Measurements from ENCODE around the gene COL21A1.

Gene COL21A1

DNA sequence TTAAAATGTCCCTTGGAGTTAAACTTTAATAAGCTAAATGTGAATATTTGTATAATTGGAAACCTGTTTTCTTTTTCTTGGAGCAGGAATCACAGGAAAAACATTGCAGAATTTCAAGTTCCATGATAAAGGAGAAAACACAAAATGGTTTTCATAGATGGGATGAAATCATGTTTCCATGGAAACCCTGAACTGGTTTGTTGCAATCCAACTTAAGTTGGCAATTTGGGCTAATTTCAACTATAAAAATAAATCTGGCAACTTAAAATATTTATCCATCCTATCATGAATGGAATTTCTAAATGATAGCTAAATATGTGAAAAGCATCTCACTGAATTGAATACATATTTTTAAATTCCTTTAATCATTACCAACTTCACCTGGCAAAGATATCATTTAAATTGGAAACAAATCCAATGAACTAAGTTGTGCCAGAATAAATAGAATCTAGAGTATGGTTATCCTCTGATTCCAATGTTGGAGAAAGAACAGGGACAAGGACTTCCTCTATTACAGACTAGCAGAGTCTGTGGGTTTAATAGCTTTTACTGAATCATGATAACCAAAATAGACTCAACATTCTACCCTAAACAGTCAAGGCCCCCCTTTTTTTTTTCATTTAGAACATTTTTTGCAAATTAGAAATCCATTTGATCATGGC is 33.2 kb downstream of the COL21A1 start:
- no peaks in the 10 kb centered on the region for H3K36me3 ChIP-seq
- no peaks in the 10 kb centered on the region for H3K4me1 ChIP-seq
- H3K27ac ChIP-seq = no peak overlapping the region
- no peak overlapping the region for H3K9ac ChIP-seq
- no peaks in the 10 kb centered on the region for H4K20me1 ChIP-seq
- H3K4me3 ChIP-seq = no peak overlapping the region
- no peaks in the 10 kb centered on the region for H3K9me3 ChIP-seq (replicated peaks in 1 of 11)
- H3K27me3 ChIP-seq = no peaks in the 10 kb centered on the region
- TF ChIP-seq Cebpa-rat (IDR thresholded peaks at IDR 0.05) = no peak
- no peak overlapping the region for H3K4me2 ChIP-seq

DNA sequence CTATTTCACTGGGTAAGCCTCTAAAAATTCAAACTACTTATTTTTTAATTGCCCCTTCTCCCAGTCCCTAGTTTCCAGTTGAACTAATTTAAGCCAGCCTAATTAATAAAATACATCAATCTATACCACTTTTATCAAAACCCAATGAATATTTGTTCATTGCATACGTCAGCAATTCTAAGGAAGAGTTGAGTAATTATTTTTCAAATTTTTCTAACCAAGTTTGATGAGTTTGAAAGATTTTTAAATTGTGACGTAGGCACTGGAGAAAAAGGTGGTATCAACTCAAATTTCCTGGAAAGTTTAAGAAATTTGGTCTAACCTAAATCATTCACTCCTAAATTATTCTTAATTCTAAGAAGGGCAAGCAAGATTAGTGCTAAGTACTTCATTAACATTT is 35.7 kb downstream of the COL21A1 start:
- no peak overlapping the region for H3K9ac ChIP-seq
- H3K4me1 ChIP-seq = no peaks in the 10 kb centered on the region
- no peak overlapping the region for H3K27ac ChIP-seq
- no peaks in the 10 kb centered on the region for H3K9me3 ChIP-seq (replicated peaks in 1 of 11)
- H3K27me3 ChIP-seq = no peaks in the 10 kb centered on the region
- H4K20me1 ChIP-seq = no peaks in the 10 kb centered on the region
- no peaks in the 10 kb centered on the region for H3K36me3 ChIP-seq
- H3K4me3 ChIP-seq = no peak overlapping the region
- no peak for TF ChIP-seq Cebpa-rat (IDR thresholded peaks at IDR 0.05)
- H3K4me2 ChIP-seq = no peak overlapping the region

- Histone ChIP-seq H3K9ac (no peak overlapping the region), H3K4me2 (no peak overlapping the region), H3K36me3 (no peaks in the 10 kb centered on the region), H3K4me3 (no peak overlapping the region), H3K4me1 (no peaks in the 10 kb centered on the region), H3K9me3 (replicated peaks in 1 of 11) (0 out of 22 replicates have a peak, but pooled peaks cover 0 to 4% (median 0%) of the 10 kb centered on the region in 11 experiments), H3K27ac (no peak overlapping the region), H4K20me1 (no peaks in the 10 kb centered on the region), H3K27me3 (no peaks in the 10 kb centered on the region)
- no peak for TF ChIP-seq Cebpa-rat (IDR thresholded peaks at IDR 0.05)
Measured at GRCh38 chr6:56204134-56204533, 43.2 kb downstream of the COL21A1 start.

DNA sequence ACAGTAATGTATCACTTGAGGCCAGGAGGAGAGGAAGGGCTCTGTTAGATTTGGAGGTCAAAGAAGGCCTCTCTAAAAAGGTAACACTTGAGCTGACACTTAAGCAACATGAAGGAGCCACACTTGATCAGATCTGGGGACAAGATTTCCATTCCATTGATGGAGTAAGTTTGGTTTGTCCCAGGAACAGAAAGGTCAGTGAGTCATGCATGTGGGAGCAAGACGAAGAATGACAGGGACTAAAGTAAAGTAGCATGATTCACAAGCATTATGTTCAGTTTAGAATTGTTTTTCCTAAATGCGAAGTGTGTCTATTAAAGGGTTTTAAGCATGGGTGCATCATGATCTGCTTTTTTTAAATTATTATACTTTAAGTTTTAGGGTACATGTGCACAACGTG is 47.4 kb downstream of the COL21A1 start:
- H3K36me3 ChIP-seq = no peaks in the 10 kb centered on the region
- no peak overlapping the region for H3K4me2 ChIP-seq
- no peak overlapping the region for H3K4me3 ChIP-seq
- H3K27ac ChIP-seq = no peak overlapping the region
- H3K9ac ChIP-seq = no peak overlapping the region
- TF ChIP-seq Cebpa-rat (IDR thresholded peaks at IDR 0.05) = no peak
- H3K27me3 ChIP-seq = no peaks in the 10 kb centered on the region
- peaks cover 0 to 13% (median 0%) of the 10 kb centered on the region in 11 experiments; a peak in 1 of 22 replicates for H3K9me3 ChIP-seq (replicated peaks in 1 of 11)
- no peaks in the 10 kb centered on the region for H3K4me1 ChIP-seq
- no peaks in the 10 kb centered on the region for H4K20me1 ChIP-seq

DNA sequence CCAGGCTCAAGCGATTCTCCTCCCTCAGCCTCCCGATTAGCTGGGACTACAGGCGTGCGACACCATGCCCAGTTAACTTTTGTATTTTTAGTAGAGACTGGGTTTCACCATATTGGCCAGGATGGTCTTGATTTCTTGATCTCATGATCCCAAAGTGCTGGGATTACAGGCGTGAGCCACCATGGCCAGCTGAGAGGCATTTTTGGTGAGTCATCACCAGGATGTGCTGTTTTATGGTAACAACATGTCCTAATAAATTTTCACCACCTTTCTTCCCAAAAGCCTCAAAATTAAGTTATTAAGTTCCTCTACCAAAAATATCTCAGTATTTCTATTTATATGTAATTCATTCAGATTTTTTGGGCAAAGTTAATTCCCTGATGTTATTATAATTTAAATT is 53.5 kb downstream of the COL21A1 start:
- no peak for TF ChIP-seq Cebpa-rat (IDR thresholded peaks at IDR 0.05)
- Histone ChIP-seq H3K4me1 (no peaks in the 10 kb centered on the region), H4K20me1 (no peaks in the 10 kb centered on the region), H3K4me3 (no peak overlapping the region), H3K9ac (no peak overlapping the region), H3K4me2 (no peak overlapping the region), H3K27me3 (no peaks in the 10 kb centered on the region), H3K9me3 (replicated peaks in 1 of 11) (peaks cover 0 to 25% (median 0%) of the 10 kb centered on the region in 11 experiments; a peak in 3 of 22 replicates), H3K36me3 (no peaks in the 10 kb centered on the region), H3K27ac (no peak overlapping the region)

GRCh38 chr6:56188429-56188828 is 59.0 kb downstream of the COL21A1 start:
- no peak overlapping the region for H3K4me2 ChIP-seq
- no peak overlapping the region for H3K27ac ChIP-seq
- H4K20me1 ChIP-seq = no peaks in the 10 kb centered on the region
- no peaks in the 10 kb centered on the region for H3K4me1 ChIP-seq
- no peak overlapping the region for H3K4me3 ChIP-seq
- H3K27me3 ChIP-seq = no peaks in the 10 kb centered on the region
- no peaks in the 10 kb centered on the region for H3K36me3 ChIP-seq
- TF ChIP-seq Cebpa-rat (IDR thresholded peaks at IDR 0.05) = no peak
- H3K9ac ChIP-seq = no peak overlapping the region
- peaks cover 0 to 12% (median 0%) of the 10 kb centered on the region in 11 experiments; a peak in 3 of 22 replicates for H3K9me3 ChIP-seq (replicated peaks in 1 of 11)

- Histone ChIP-seq H3K36me3 (no peaks in the 10 kb centered on the region), H3K27ac (no peak overlapping the region), H3K4me2 (no peak overlapping the region), H3K4me3 (no peak overlapping the region), H3K4me1 (no peaks in the 10 kb centered on the region), H4K20me1 (no peaks in the 10 kb centered on the region), H3K27me3 (no peaks in the 10 kb centered on the region), H3K9ac (no peak overlapping the region), H3K9me3 (replicated peaks in 1 of 11) (peaks cover 0 to 12% (median 0%) of the 10 kb centered on the region in 11 experiments; a peak in 3 of 22 replicates)
- no peak for TF ChIP-seq Cebpa-rat (IDR thresholded peaks at IDR 0.05)
Measured at GRCh38 chr6:56187686-56188085, 59.7 kb downstream of the COL21A1 start.

DNA sequence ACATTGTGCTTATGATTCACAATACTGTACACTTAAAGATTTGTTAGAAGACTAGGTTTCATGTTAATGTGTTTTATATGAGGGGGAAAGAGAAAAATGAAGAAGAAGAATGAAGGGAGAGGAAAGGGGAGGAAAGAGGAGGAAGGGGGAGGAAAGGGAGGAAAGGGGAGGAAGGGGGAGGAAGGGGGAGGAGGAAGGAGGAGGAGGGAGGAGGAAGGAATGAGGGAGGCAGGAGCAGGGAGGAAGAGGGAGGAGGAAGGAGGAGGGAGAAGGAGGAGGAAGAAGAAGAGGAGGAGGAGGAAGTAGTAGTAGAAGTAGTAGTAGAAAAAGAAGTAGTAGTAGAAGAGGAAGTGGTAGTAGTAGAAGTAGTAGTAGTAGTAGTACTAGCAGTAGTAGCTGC is 70.6 kb downstream of the COL21A1 start:
- no peak overlapping the region for H3K9ac ChIP-seq
- H3K36me3 ChIP-seq = no peaks in the 10 kb centered on the region
- H3K27me3 ChIP-seq = no peaks in the 10 kb centered on the region
- H3K9me3 ChIP-seq (replicated peaks in 1 of 11) = peaks cover 20 to 40% (median 33%) of the 10 kb centered on the region in 11 experiments
- H3K4me1 ChIP-seq = no peaks in the 10 kb centered on the region
- H3K27ac ChIP-seq = no peak overlapping the region
- no peak for TF ChIP-seq Cebpa-rat (IDR thresholded peaks at IDR 0.05)
- no peak overlapping the region for H3K4me2 ChIP-seq
- no peaks in the 10 kb centered on the region for H4K20me1 ChIP-seq
- no peak overlapping the region for H3K4me3 ChIP-seq

GRCh38 chr6:56173228-56173627 is 74.2 kb downstream of the COL21A1 start:
- no peak overlapping the region for H3K4me2 ChIP-seq
- no peaks in the 10 kb centered on the region for H4K20me1 ChIP-seq
- H3K27me3 ChIP-seq = no peaks in the 10 kb centered on the region
- H3K4me3 ChIP-seq = no peak overlapping the region
- H3K9ac ChIP-seq = no peak overlapping the region
- no peak for TF ChIP-seq Cebpa-rat (IDR thresholded peaks at IDR 0.05)
- no peak overlapping the region for H3K27ac ChIP-seq
- H3K36me3 ChIP-seq = no peaks in the 10 kb centered on the region
- H3K9me3 ChIP-seq (replicated peaks in 1 of 11) = peaks cover 21 to 45% (median 37%) of the 10 kb centered on the region in 11 experiments
- no peaks in the 10 kb centered on the region for H3K4me1 ChIP-seq

DNA sequence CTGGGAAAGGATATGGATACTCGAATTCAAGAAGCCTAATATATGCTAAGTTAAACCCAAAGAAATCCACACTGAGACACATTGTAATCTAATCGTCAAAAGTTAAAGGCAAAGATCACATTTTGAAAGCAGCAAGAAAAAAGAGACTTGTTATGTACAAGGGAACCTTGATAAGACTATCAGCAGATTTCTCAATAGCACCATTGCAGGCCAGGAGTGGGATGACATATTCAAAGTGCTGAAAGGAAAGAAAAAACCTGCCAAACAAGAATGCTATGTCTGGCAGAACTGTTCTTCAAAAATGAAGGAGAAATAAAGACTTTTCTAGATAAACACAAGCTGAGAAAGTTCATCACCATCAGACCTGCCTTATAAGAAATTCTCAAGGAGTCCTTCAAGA is 75.2 kb downstream of the COL21A1 start:
- no peak overlapping the region for H3K4me2 ChIP-seq
- H3K27ac ChIP-seq = no peak overlapping the region
- no peak for TF ChIP-seq Cebpa-rat (IDR thresholded peaks at IDR 0.05)
- H3K4me3 ChIP-seq = no peak overlapping the region
- H4K20me1 ChIP-seq = no peaks in the 10 kb centered on the region
- H3K9ac ChIP-seq = no peak overlapping the region
- no peaks in the 10 kb centered on the region for H3K27me3 ChIP-seq
- peaks cover 21 to 45% (median 34%) of the 10 kb centered on the region in 11 experiments for H3K9me3 ChIP-seq (replicated peaks in 1 of 11)
- no peaks in the 10 kb centered on the region for H3K4me1 ChIP-seq
- no peaks in the 10 kb centered on the region for H3K36me3 ChIP-seq
